Breast epithelium (tissue), 3 donors: ENCODE results near the gene PDZD2.

Experiments used
- CTCF ChIP-seq, 3 donors: fragments of 450-650 bp; IDR thresholded peaks; one replicate each; pipeline ENCODE4 v1.5.1; 2016 to 2017; ENCODE audit warnings: antibody characterized with exemption in 3 of 3, mild to moderate bottlenecking in 3 of 3, moderate library complexity in 3 of 3
- POLR2A ChIP-seq: fragments of 450-650 bp; IDR thresholded peaks from one replicate; pipeline ENCODE4 v1.6.1; 2016; ENCODE audit warnings: antibody characterized with exemption, mild to moderate bottlenecking, moderate library complexity
- POLR2AphosphoS5 ChIP-seq, 3 donors: sonication (generic); formaldehyde crosslinking; IDR thresholded peaks; one replicate each; pipeline ENCODE4 v1.6.1; 2017; ENCODE audit warnings: antibody characterized with exemption in 3 of 3

- TF ChIP-seq CTCF (IDR thresholded peaks at IDR 0.05) (no peak), POLR2A (no peak), POLR2AphosphoS5 (IDR thresholded peaks at IDR 0.05) (no peak)
Observed at GRCh38 chr5:31611002-31611401, 27.9 kb upstream of the PDZD2 start.
